GM12878 (cell line): ENCODE measurements around the gene RANBP1. TPM values are rescaled to one million over a fixed set of nuclear protein-coding genes. Genes with fewer than 3 reads are reported as not detected.

Source experiments
- ATAC-seq: fragments of 200-7000 bp; cut with Tn5 transposase; 3 replicates; pipeline ENCODE4 v1.9.1; 2020; ENCODE audit warnings: mild to moderate bottlenecking, moderate library complexity
- BruUV-seq: library from RNA; stranded (reverse); fragments of 400-500 nt; replicated peaks from 2 replicates; lab custom pipeline; 2021; lab: Mats Ljungman, UMichigan
- CTCF ChIA-PET: fragments of 300-600 bp; sonication (Branson Sonifier 250); formaldehyde crosslinking; extraction: SDS; loops from one replicate; lab custom pipeline; 2021; ENCODE audit warnings: inconsistent platforms; lab: Yijun Ruan, JAX
- POLR2A ChIA-PET: fragments of 350-600 bp; formaldehyde crosslinking; extraction: SDS; loops from one replicate; lab custom pipeline; 2021; ENCODE audit warnings: inconsistent platforms; lab: Charles Lee
- RAD21 ChIA-PET: fragments of 300-600 bp; sonication (Branson Sonifier 250); formaldehyde crosslinking; loops from one replicate; lab custom pipeline; 2023; ENCODE audit warnings: antibody characterized with exemption; ENCODE audit not compliant: unreplicated experiment; lab: Charles Lee
- SMC1A ChIA-PET: fragments of 300-600 bp; sonication (Branson Sonifier 250); formaldehyde crosslinking; loops from one replicate; lab custom pipeline; 2023; ENCODE audit not compliant: unreplicated experiment, uncharacterized antibody; lab: Charles Lee
- DNase-seq: peaks from one replicate; pipeline ENCODE4 v3.0.0-alpha.2; 2011; ENCODE audit warnings: low read depth, low spot score
- FAIRE-seq: peaks from 3 replicates; lab custom pipeline; 2011; peaks lifted over from hg19 to GRCh38; lab: Jason Lieb, UNC
- H2AFZ ChIP-seq: 2 replicates; pipeline ENCODE4 v1.6.0; 2011; ENCODE audit warnings: low read depth, low read length, control low read depth; ENCODE audit not compliant: control insufficient read depth
- H3K27ac ChIP-seq: 2 replicates; pipeline ENCODE4 v1.5.1; 2011; ENCODE audit warnings: control low read depth; ENCODE audit not compliant: control insufficient read depth, insufficient read depth
- H3K27me3 ChIP-seq, 2 experiments: replicated peaks in 1 of 2; 2 replicates each; pipeline versions ENCODE4 v1.6.0 to v1.6.1; 2011; ENCODE audit warnings: low read length in 1 of 2; ENCODE audit not compliant: control insufficient read depth in 2 of 2, insufficient read depth in 2 of 2
- H3K36me3 ChIP-seq, 2 experiments: 2 replicates each; pipeline ENCODE4 v1.5.1; 2011; ENCODE audit warnings: low read length in 1 of 2; ENCODE audit not compliant: control insufficient read depth in 2 of 2, insufficient read depth in 2 of 2
- H3K4me1 ChIP-seq: 2 replicates; pipeline ENCODE4 v1.6.1; 2011; ENCODE audit warnings: mild to moderate bottlenecking, low read length, moderate library complexity, mixed read lengths; ENCODE audit not compliant: control insufficient read depth, insufficient read depth
- H3K4me2 ChIP-seq: 2 replicates; pipeline ENCODE4 v1.6.0; 2011; ENCODE audit warnings: control low read depth; ENCODE audit not compliant: control insufficient read depth, insufficient read depth
- H3K4me3 ChIP-seq: fragments of 200-600 bp; sonication (generic); 2 replicates; pipeline ENCODE4 v1.5.1; 2016
- H3K79me2 ChIP-seq: 2 replicates; pipeline ENCODE4 v1.6.0; 2011; ENCODE audit warnings: low read length; ENCODE audit not compliant: control insufficient read depth, insufficient read depth
- H3K9ac ChIP-seq: 2 replicates; pipeline ENCODE4 v1.8.0; 2011; ENCODE audit warnings: low read length, control low read depth, mixed read lengths; ENCODE audit not compliant: control insufficient read depth, insufficient read depth
- H3K9me3 ChIP-seq: replicated peaks from 3 replicates; pipeline ENCODE4 v1.5.1; 2011; ENCODE audit warnings: mild to moderate bottlenecking, low read length; ENCODE audit not compliant: control insufficient read depth, insufficient read depth
- H4K20me1 ChIP-seq: 2 replicates; pipeline ENCODE4 v1.6.0; 2011; ENCODE audit not compliant: control insufficient read depth, insufficient read depth
- BACH1 ChIP-seq: fragments of 450-650 bp; IDR thresholded peaks from 2 replicates; pipeline ENCODE4 v1.6.1; 2017; ENCODE audit warnings: mild to moderate bottlenecking, borderline replicate concordance
- BCL3 ChIP-seq: IDR thresholded peaks from 2 replicates; pipeline ENCODE4 v1.6.1; 2011; ENCODE audit warnings: borderline replicate concordance, low read depth, mild to moderate bottlenecking, moderate library complexity, low read length; ENCODE audit not compliant: insufficient read depth, poor library complexity, severe bottlenecking
- IKZF2 ChIP-seq, 2 experiments: fragments of 450-650 bp; IDR thresholded peaks; 2 replicates each; pipeline ENCODE4 v1.6.1; 2017; ENCODE audit warnings: mild to moderate bottlenecking in 2 of 2, moderate library complexity in 2 of 2
- IRF3 ChIP-seq: fragments of 450-650 bp; IDR thresholded peaks from 2 replicates; pipeline ENCODE4 v1.6.1; 2014; ENCODE audit warnings: mild to moderate bottlenecking
- NFXL1 ChIP-seq: fragments of 450-650 bp; IDR thresholded peaks from 2 replicates; pipeline ENCODE4 v1.6.1; 2017; ENCODE audit warnings: antibody characterized with exemption, mild to moderate bottlenecking, borderline replicate concordance
- POLR2A ChIP-seq: IDR thresholded peaks from 2 replicates; pipeline ENCODE4 v1.6.1; 2011; ENCODE audit warnings: low read depth, mild to moderate bottlenecking, low read length
- RCOR1 ChIP-seq: conservative IDR thresholded peaks from 2 replicates; pipeline ENCODE4 v1.6.1; 2012; ENCODE audit warnings: low read depth, low read length, improper control_type of control experiment
- ZNF207 ChIP-seq: fragments of 450-650 bp; IDR thresholded peaks from 2 replicates; pipeline ENCODE4 v1.6.1; 2014; ENCODE audit warnings: antibody characterized with exemption, mild to moderate bottlenecking, borderline replicate concordance
- ZNF384 ChIP-seq: IDR thresholded peaks from 2 replicates; pipeline ENCODE4 v1.6.1; 2012; ENCODE audit warnings: low read depth, mild to moderate bottlenecking, low read length, improper control_type of control experiment, borderline replicate concordance
- WGBS: methylation state at CpG from one replicate; pipeline ENCODE4 v1.1.6; 2016; ENCODE audit warnings: low lambda C conversion rate; ENCODE audit not compliant: insufficient replicate concordance, insufficient coverage; ENCODE audit errors: missing lambda C conversion rate; 5-methylcytosine and 5-hydroxymethylcytosine counted together
- in situ Hi-C: fragments of 300-500 bp; cut with MboI; formaldehyde crosslinking; loops from 9 replicates; pipeline ENCODE4 v1.14.3; 2018; ENCODE audit warnings: mixed read lengths
- intact Hi-C: fragments of 100-400 bp; cut with micrococcal nuclease; formaldehyde crosslinking; loops from one replicate; pipeline ENCODE4 v1.14.2; 2022; ENCODE audit not compliant: unreplicated experiment
- polyA plus RNA-seq, 11 experiments: library from polyadenylated mRNA; depleted of rRNA in 4 of 11; unstranded in 6 of 11; stranded (reverse) in 5 of 11; fragments of >200 nt; fragmentation: Nextera tagmentation in 4 of 11; fragmentation: Illumina TruSeq in 1 of 11; extraction: Ambion mirVana in 4 of 11; extraction: Trizol in 1 of 11; gene quantifications; 1 replicate in 1 of 11; 2 replicates in 10 of 11; pipeline versions ENCODE4 v1.2.1 to v1.2.3, GENCODE V29; 2011 to 2016; ENCODE audit warnings: inconsistent platforms in 2 of 11, missing spikeins in 2 of 11, low read depth in 1 of 11
- total RNA-seq, 4 experiments: library from RNA; depleted of rRNA in 3 of 4; stranded (reverse); fragments of >200 nt in 3 of 4; fragmentation: Illumina TruSeq in 1 of 4; extraction: Trizol in 1 of 4; gene quantifications; 2 replicates each; pipeline versions ENCODE4 v1.2.1 to v1.2.3, GENCODE V29; 2013 to 2021

The RANBP1 gene
- total and polyA plus RNA-seq, 10 of the 15 experiments (the other 5 are each of a cell fraction or from before 2014, with no cell fraction given) = 55.3 to 808 (median 394) TPM

DNA sequence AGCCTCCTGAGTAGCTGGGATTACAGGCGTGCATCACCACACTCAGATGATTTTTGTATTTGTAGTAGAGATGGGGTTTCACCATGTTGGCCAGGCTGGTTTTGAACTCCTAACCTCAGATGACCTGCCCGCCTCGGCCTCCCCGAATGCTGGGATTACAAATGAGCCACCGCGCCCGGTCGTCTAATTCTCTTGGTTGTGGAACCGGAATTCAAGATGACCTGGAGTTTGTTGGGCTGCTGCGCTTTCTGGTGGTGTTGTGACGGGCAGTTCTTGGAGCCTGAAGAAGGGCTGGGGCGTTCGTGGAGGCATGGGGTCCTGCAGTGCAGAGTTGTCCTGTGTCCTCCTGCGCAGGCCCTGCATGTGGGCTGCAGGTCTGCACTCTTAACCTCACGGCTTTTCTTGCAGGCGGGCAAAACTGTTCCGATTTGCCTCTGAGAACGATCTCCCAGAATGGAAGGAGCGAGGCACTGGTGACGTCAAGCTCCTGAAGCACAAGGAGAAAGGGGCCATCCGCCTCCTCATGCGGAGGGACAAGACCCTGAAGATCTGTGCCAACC, 6.0 kb downstream of the RANBP1 start (continued):
- TF ChIP-seq BCL3 = no peak
- no peak for TF ChIP-seq ZNF384
- no peak for TF ChIP-seq NFXL1
- no peak for TF ChIP-seq IRF3
- TF ChIP-seq ZNF207 = no peak
- no peak for TF ChIP-seq BACH1
- no peak for TF ChIP-seq RCOR1

DNA sequence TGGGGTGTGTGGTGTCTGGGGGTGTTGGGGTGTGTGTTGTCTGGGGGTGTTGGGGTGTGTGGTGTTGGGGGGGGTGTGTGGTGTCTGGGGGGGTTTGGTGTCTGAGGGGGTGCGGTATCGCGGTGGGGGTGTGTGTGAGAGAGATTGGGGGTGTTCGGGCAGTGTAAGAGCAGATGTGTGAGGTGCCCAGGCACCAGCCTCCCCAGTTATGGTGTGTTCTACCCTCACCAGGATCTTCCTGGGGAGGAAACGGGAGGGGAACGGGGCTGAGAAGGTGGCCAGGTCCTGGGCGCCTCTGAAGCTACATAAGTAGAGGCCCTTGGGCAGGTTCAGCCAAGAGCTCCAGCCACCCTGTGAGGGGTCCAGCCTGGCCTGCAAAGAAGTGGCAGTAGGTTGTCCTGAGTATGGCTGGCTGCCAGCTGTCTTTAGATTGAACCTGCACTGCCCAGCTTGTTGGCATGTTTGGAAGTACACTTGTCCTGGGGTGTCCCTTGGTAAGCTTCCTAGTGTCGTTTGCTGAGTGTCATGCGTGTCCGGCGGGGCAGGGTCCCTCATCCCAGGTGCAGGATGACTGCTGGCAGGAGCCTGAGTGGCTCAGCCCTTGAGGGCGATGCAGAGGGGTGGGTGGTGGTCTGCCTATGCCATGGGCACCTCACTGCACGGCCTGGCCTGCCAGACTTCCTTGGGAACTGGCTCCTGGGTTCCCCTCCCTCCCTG, 7.6 kb downstream of the RANBP1 start:
- Histone ChIP-seq H2AFZ (no peak overlapping the region), H3K4me3 (no peak overlapping the region), H3K4me1 (peaks cover 12% of the 10 kb centered on the region), H3K27ac (no peak overlapping the region), H3K79me2 (peaks cover 38% of the 10 kb centered on the region), H3K36me3 (peaks cover 42 to 47% of the 10 kb centered on the region in 2 experiments), H4K20me1 (0 out of 2 replicates have a peak, but pooled peaks cover 2% of the 10 kb centered on the region), H3K9ac (no peak overlapping the region), H3K4me2 (no peak overlapping the region), H3K27me3 (no peaks in the 10 kb centered on the region), H3K9me3 (no peaks in the 10 kb centered on the region)
- BruUV-seq = no TSS peak
- in situ Hi-C loops = no loop called here
- TF ChIP-seq POLR2A (peak; percentile 30), IKZF2 (IDR thresholded peaks at IDR 0.05) (no peak)
- SMC1A ChIA-PET = no interaction called here
- no peak for DNase-seq
- CTCF ChIA-PET = no interaction called here
- RAD21 ChIA-PET = no interaction called here
- POLR2A ChIA-PET = interaction anchor here (0.6 kb wide), 1 partner anchor 44 kb away, joined by 3 read pairs; no protein-coding TSS in a partner anchor
- intact Hi-C loops = no loop called here
- WGBS = 96% methylated on average over 13 of the region's 13 CpGs
- no peak for ATAC-seq
- no peak for FAIRE-seq
